Loucy (cell line): ENCODE data around the gene KIF21A.

Experiments
- CTCF ChIP-seq: fragments of 200-600 bp; sonication (generic); conservative IDR thresholded peaks from 2 replicates; pipeline ENCODE4 v1.5.1; 2014; ENCODE audit warnings: mild to moderate bottlenecking, antibody characterized with exemption, low read length
- EZH2phosphoT487 ChIP-seq: fragments of 200-600 bp; IDR thresholded peaks from 2 replicates; pipeline ENCODE4 v1.6.1; 2018; ENCODE audit warnings: antibody characterized with exemption, mild to moderate bottlenecking, moderate library complexity, borderline replicate concordance

- TF ChIP-seq CTCF (no peak), EZH2phosphoT487 (no peak)
Observed at GRCh38 chr12:39389399-39390150, 53.3 kb downstream of the KIF21A start.
